Right atrium auricular region (tissue), 2 donors: ENCODE data around the gene RACK1. TPM values are rescaled to one million over a fixed set of nuclear protein-coding genes. Genes with fewer than 3 reads are reported as not detected.

Experiments used
- DNase-seq: peaks from one replicate; pipeline ENCODE4 v3.0.0-alpha.2; 2019; ENCODE audit warnings: low spot score
- H3K27ac ChIP-seq, 2 donors: fragments of 200-600 bp; sonication (generic); 1 replicate in 1 of 2; 2 replicates in 1 of 2; pipeline ENCODE4 v1.5.1; 2016 to 2019
- H3K27me3 ChIP-seq, 2 donors: fragments of 200-600 bp; sonication (generic); one replicate each; pipeline versions ENCODE4 v1.5.1 to v1.6.0; 2017 to 2019
- H3K36me3 ChIP-seq: fragments of 200-600 bp; sonication (generic); one replicate; pipeline ENCODE4 v1.5.1; 2016
- H3K4me1 ChIP-seq, 2 donors: fragments of 200-600 bp; sonication (generic); one replicate each; pipeline versions ENCODE4 v1.5.1 to v1.6.0; 2017 to 2019
- H3K4me3 ChIP-seq, 2 donors: fragments of 200-600 bp; sonication (generic); 1 replicate in 1 of 2; 2 replicates in 1 of 2; pipeline ENCODE4 v1.5.1; 2017 to 2019; ENCODE audit warnings: mild to moderate bottlenecking in 1 of 2, moderate library complexity in 1 of 2
- H3K9me3 ChIP-seq, 2 donors: fragments of 200-600 bp; sonication (generic); one replicate each; pipeline ENCODE4 v1.5.1; 2019
- CTCF ChIP-seq, 2 donors: fragments of 200-600 bp; sonication (generic); IDR thresholded peaks; one replicate each; pipeline ENCODE4 v1.5.1; 2019; ENCODE audit warnings: antibody characterized with exemption in 2 of 2
- total RNA-seq, 2 donors: library from RNA; depleted of rRNA; stranded (reverse); fragments of >200 nt; gene quantifications; one replicate each; pipeline ENCODE4 v1.1.0, GENCODE V29; 2016

The RACK1 gene
- total RNA-seq, 2 donors from 2014 or later, result 1,155 to 1,413 TPM

GRCh38 chr5:181203777-181204112 lies 40.0 kb downstream of the RACK1 start:
- Histone ChIP-seq H3K36me3 (no peaks in the 10 kb centered on the region), H3K9me3 (no peaks in the 10 kb centered on the region), H3K4me1 (peaks cover 0 to 28% of the 10 kb centered on the region in 2 donors), H3K27ac (peak overlapping the region; percentile 87 to 88), H3K4me3 (peak overlapping the region; percentile 73 to 76), H3K27me3 (no peaks in the 10 kb centered on the region)
- DNase-seq, result no peak
- no peak for TF ChIP-seq CTCF (IDR thresholded peaks at IDR 0.05)

- Histone ChIP-seq H3K27me3 (no peaks in the 10 kb centered on the region), H3K9me3 (no peaks in the 10 kb centered on the region), H3K27ac (peak overlapping the region; percentile 87 to 88), H3K36me3 (no peaks in the 10 kb centered on the region), H3K4me1 (peaks cover 0 to 28% of the 10 kb centered on the region in 2 donors), H3K4me3 (peak overlapping the region; percentile 73 to 76)
- DNase-seq, result no peak
- no peak for TF ChIP-seq CTCF (IDR thresholded peaks at IDR 0.05)
Observed at GRCh38 chr5:181203093-181203711, 40.5 kb downstream of the RACK1 start.

GRCh38 chr5:181200816-181201215 lies 42.9 kb downstream of the RACK1 start:
- no peaks in the 10 kb centered on the region for H3K36me3 ChIP-seq
- no peak for TF ChIP-seq CTCF (IDR thresholded peaks at IDR 0.05)
- DNase-seq, result no peak
- peaks cover 0 to 20% of the 10 kb centered on the region in 2 donors for H3K4me1 ChIP-seq
- H3K9me3 ChIP-seq, result no peaks in the 10 kb centered on the region
- H3K27ac ChIP-seq, result no peak overlapping the region
- no peak overlapping the region for H3K4me3 ChIP-seq
- H3K27me3 ChIP-seq, result no peaks in the 10 kb centered on the region

- Histone ChIP-seq H3K4me3 (no peak overlapping the region), H3K27me3 (no peaks in the 10 kb centered on the region), H3K36me3 (no peaks in the 10 kb centered on the region), H3K9me3 (no peaks in the 10 kb centered on the region), H3K4me1 (peaks cover 0 to 12% of the 10 kb centered on the region in 2 donors), H3K27ac (no peak overlapping the region)
- TF ChIP-seq CTCF (IDR thresholded peaks at IDR 0.05), result no peak
- no peak for DNase-seq
Observed at GRCh38 chr5:181199881-181200638, 43.6 kb downstream of the RACK1 start.

- H3K27me3 ChIP-seq, result no peaks in the 10 kb centered on the region
- no peaks in the 10 kb centered on the region for H3K9me3 ChIP-seq
- H3K4me3 ChIP-seq, result no peak overlapping the region
- peaks cover 0 to 7% of the 10 kb centered on the region in 2 donors for H3K4me1 ChIP-seq
- DNase-seq, result no peak
- H3K36me3 ChIP-seq, result no peaks in the 10 kb centered on the region
- no peak overlapping the region for H3K27ac ChIP-seq
- no peak for TF ChIP-seq CTCF (IDR thresholded peaks at IDR 0.05)
Observed at GRCh38 chr5:181198905-181199519, 44.7 kb downstream of the RACK1 start.
